Skin of body (tissue), 2 donors: ENCODE data around the gene CNST. TPM values are rescaled to one million over a fixed set of nuclear protein-coding genes. Genes with fewer than 3 reads are reported as not detected.
A peak's percentile ranks its signal among the peaks of the same experiment; 100 is the strongest.
"Not testable (repeated sequence)": the region's sequence is repeated elsewhere in the genome, so short reads cannot be mapped to it uniquely, and the experiment has no call there.

ENCODE experiments used
- DNase-seq: peaks from one replicate; lab custom pipeline; 2025; lab: John Stamatoyannopoulos, UW
- total RNA-seq: library from RNA; depleted of rRNA; stranded (reverse); fragments of >200 nt; gene quantifications from one replicate; pipeline ENCODE4 v1.2.3, GENCODE V29; 2014

CNST gene
- total RNA-seq, 1 donor from 2014 or later = 18.9 TPM

- no peak for DNase-seq
Measured at GRCh38 chr1:246583056-246583440, 16.8 kb downstream of the CNST start.

- DNase-seq = no peak
Measured at GRCh38 chr1:246583448-246584185, 17.4 kb downstream of the CNST start.

GRCh38 chr1:246587032-246587431, 20.8 kb downstream of the CNST start:
- DNase-seq = no peak

- DNase-seq = no peak
Measured at GRCh38 chr1:246587606-246588005, 21.4 kb downstream of the CNST start.

- no peak for DNase-seq
Measured at GRCh38 chr1:246588159-246588721, 22.0 kb downstream of the CNST start.

- not testable (repeated sequence) for DNase-seq
Measured at GRCh38 chr1:246589919-246590318, 23.7 kb downstream of the CNST start.

- no peak for DNase-seq
Measured at GRCh38 chr1:246591047-246591446, 24.8 kb downstream of the CNST start.

GRCh38 chr1:246591504-246591903, 25.2 kb downstream of the CNST start:
- DNase-seq = no peak

- DNase-seq = no peak
Measured at GRCh38 chr1:246591958-246592357, 25.7 kb downstream of the CNST start.

GRCh38 chr1:246592695-246593094, 26.4 kb downstream of the CNST start:
- peak; percentile 14 for DNase-seq

GRCh38 chr1:246595146-246595545, 28.9 kb downstream of the CNST start:
- no peak for DNase-seq

GRCh38 chr1:246597340-246597739, 31.1 kb downstream of the CNST start:
- DNase-seq = peak; percentile 25

- no peak for DNase-seq
Measured at GRCh38 chr1:246597971-246598370, 31.7 kb downstream of the CNST start.

GRCh38 chr1:246599315-246599714, 33.1 kb downstream of the CNST start:
- DNase-seq = no peak

- DNase-seq = no peak
Measured at GRCh38 chr1:246600579-246600978, 34.3 kb downstream of the CNST start.

GRCh38 chr1:246602194-246602593, 35.9 kb downstream of the CNST start:
- DNase-seq = no peak

- DNase-seq = not testable (repeated sequence)
Measured at GRCh38 chr1:246605231-246605630, 39.0 kb downstream of the CNST start.

GRCh38 chr1:246607462-246607861, 41.2 kb downstream of the CNST start:
- DNase-seq = no peak

GRCh38 chr1:246608616-246609376, 42.5 kb downstream of the CNST start:
- peak; percentile 51 for DNase-seq

- DNase-seq = no peak
Measured at GRCh38 chr1:246609632-246610031, 43.4 kb downstream of the CNST start.

GRCh38 chr1:246613096-246613758, 47.0 kb downstream of the CNST start:
- no peak for DNase-seq

GRCh38 chr1:246617156-246617555, 50.9 kb downstream of the CNST start:
- DNase-seq = no peak
